Hepatocyte (in vitro differentiated cells): ENCODE results near the gene PSMC2. TPM values are rescaled to one million over a fixed set of nuclear protein-coding genes. Genes with fewer than 3 reads are reported as not detected.

Source experiments
- DNase-seq: peaks from one replicate; pipeline ENCODE4 v3.0.0-alpha.2; 2016; ENCODE audit warnings: low spot score
- H2AFZ ChIP-seq: fragments of 200-600 bp; sonication (generic); 2 replicates; pipeline ENCODE4 v1.6.0; 2016; ENCODE audit warnings: antibody characterized with exemption, mild to moderate bottlenecking
- H3K27ac ChIP-seq: fragments of 200-600 bp; sonication (generic); 2 replicates; pipeline ENCODE4 v1.5.1; 2016; ENCODE audit warnings: mild to moderate bottlenecking
- H3K27me3 ChIP-seq: fragments of 200-600 bp; sonication (generic); 2 replicates; pipeline ENCODE4 v1.6.1; 2016
- H3K36me3 ChIP-seq: fragments of 200-600 bp; sonication (generic); replicated peaks from 2 replicates; pipeline ENCODE4 v1.5.1; 2016; ENCODE audit warnings: low read depth; ENCODE audit not compliant: insufficient read depth
- H3K4me1 ChIP-seq: fragments of 200-600 bp; sonication (generic); 2 replicates; pipeline ENCODE4 v1.5.1; 2016; ENCODE audit warnings: mild to moderate bottlenecking, moderate library complexity; ENCODE audit not compliant: insufficient read depth
- H3K4me2 ChIP-seq: fragments of 200-600 bp; sonication (generic); 2 replicates; pipeline ENCODE4 v1.6.0; 2016
- H3K4me3 ChIP-seq: fragments of 200-600 bp; sonication (generic); 2 replicates; pipeline ENCODE4 v1.5.1; 2016; ENCODE audit warnings: mild to moderate bottlenecking
- H3K79me2 ChIP-seq: fragments of 200-600 bp; sonication (generic); 2 replicates; pipeline ENCODE4 v1.6.0; 2017; ENCODE audit warnings: mild to moderate bottlenecking
- H3K9me2 ChIP-seq: fragments of 200-600 bp; sonication (generic); replicated peaks from 2 replicates; pipeline ENCODE4 v1.6.0; 2017; ENCODE audit warnings: mild to moderate bottlenecking; ENCODE audit not compliant: insufficient read depth
- H3K9me3 ChIP-seq: fragments of 200-600 bp; sonication (generic); 2 replicates; pipeline ENCODE4 v1.5.1; 2016; ENCODE audit warnings: low read depth, mild to moderate bottlenecking
- H4K20me1 ChIP-seq: fragments of 200-600 bp; sonication (generic); 2 replicates; pipeline ENCODE4 v1.6.0; 2016; ENCODE audit warnings: mild to moderate bottlenecking; ENCODE audit not compliant: insufficient read depth, poor library complexity, severe bottlenecking
- CTCF ChIP-seq: fragments of 200-600 bp; sonication (generic); IDR thresholded peaks from 2 replicates; pipeline ENCODE4 v1.5.1; 2016; ENCODE audit warnings: antibody characterized with exemption, mild to moderate bottlenecking; ENCODE audit not compliant: poor library complexity
- EZH2 ChIP-seq: fragments of 200-600 bp; sonication (generic); IDR thresholded peaks from 2 replicates; pipeline ENCODE4 v1.6.1; 2016; ENCODE audit warnings: antibody characterized with exemption, mild to moderate bottlenecking, borderline replicate concordance
- EZH2phosphoT487 ChIP-seq: fragments of 200-600 bp; sonication (generic); IDR thresholded peaks from one replicate; pipeline ENCODE4 v1.6.1; 2018; ENCODE audit warnings: antibody characterized with exemption, mild to moderate bottlenecking, low read depth, moderate library complexity; ENCODE audit not compliant: unreplicated experiment, severe bottlenecking
- WGBS: methylation state at CpG from one replicate; pipeline ENCODE4 v1.1.6; 2016; ENCODE audit warnings: low lambda C conversion rate; ENCODE audit errors: missing lambda C conversion rate; 5-methylcytosine and 5-hydroxymethylcytosine counted together
- polyA plus RNA-seq: library from polyadenylated mRNA; unstranded; fragments of >200 nt; fragmentation: Nextera tagmentation; extraction: Ambion mirVana; gene quantifications from 2 replicates; pipeline ENCODE4 v1.2.1, GENCODE V29; 2016
- total RNA-seq: library from RNA; depleted of rRNA; stranded (reverse); fragments of >200 nt; gene quantifications from 2 replicates; pipeline ENCODE4 v1.2.3, GENCODE V29; 2014

The PSMC2 gene
- total and polyA plus RNA-seq, 2 experiments from 2014 or later = 138 to 158 TPM

- H2AFZ ChIP-seq = no peak overlapping the region
- TF ChIP-seq CTCF (no peak), EZH2 (no peak), EZH2phosphoT487 (no peak)
Measured at GRCh38 chr7:103338864-103339263, 8.6 kb upstream of the PSMC2 start.

GRCh38 chr7:103341466-103341865 lies 6.0 kb upstream of the PSMC2 start:
- WGBS = 90% methylated on average over 2 of the region's 2 CpGs
- Histone ChIP-seq H3K4me3 (no peak overlapping the region), H3K4me1 (peaks cover 11% of the 10 kb centered on the region), H2AFZ (no peak overlapping the region), H3K79me2 (peaks cover 70% of the 10 kb centered on the region), H3K27ac (no peak overlapping the region), H3K4me2 (no peak overlapping the region), H3K36me3 (peaks cover 3% of the 10 kb centered on the region), H3K9me3 (no peaks in the 10 kb centered on the region), H3K9me2 (no peaks in the 10 kb centered on the region), H3K27me3 (no peaks in the 10 kb centered on the region), H4K20me1 (no peaks in the 10 kb centered on the region)
- no peak for DNase-seq
- TF ChIP-seq EZH2phosphoT487 (no peak), EZH2 (no peak), CTCF (no peak)

More at GRCh38 chr7:103338864-103339263, 8.6 kb upstream of the PSMC2 start:
- H3K79me2 ChIP-seq = peaks cover 64% of the 10 kb centered on the region
- H3K4me3 ChIP-seq = no peak overlapping the region
- no peaks in the 10 kb centered on the region for H3K9me2 ChIP-seq
- no peak overlapping the region for H3K27ac ChIP-seq
- H3K9me3 ChIP-seq = no peaks in the 10 kb centered on the region
- no peaks in the 10 kb centered on the region for H3K27me3 ChIP-seq
- H3K36me3 ChIP-seq = peaks cover 3% of the 10 kb centered on the region
- no peak for DNase-seq
- no peak overlapping the region for H3K4me2 ChIP-seq
- 96% methylated on average over 2 of the region's 2 CpGs for WGBS
- peaks cover 11% of the 10 kb centered on the region for H3K4me1 ChIP-seq
- H4K20me1 ChIP-seq = no peaks in the 10 kb centered on the region

GRCh38 chr7:103343332-103343731 lies 4.1 kb upstream of the PSMC2 start:
- TF ChIP-seq EZH2 (no peak), EZH2phosphoT487 (no peak), CTCF (no peak)
- H3K9me3 ChIP-seq = no peaks in the 10 kb centered on the region
- H3K36me3 ChIP-seq = no peaks in the 10 kb centered on the region
- peaks cover 68% of the 10 kb centered on the region for H3K79me2 ChIP-seq
- DNase-seq = no peak
- peak overlapping the region; percentile 78 for H3K4me3 ChIP-seq
- peaks cover 3% of the 10 kb centered on the region for H4K20me1 ChIP-seq
- H3K4me2 ChIP-seq = peak overlapping the region; percentile 78
- H3K27me3 ChIP-seq = no peaks in the 10 kb centered on the region
- peak overlapping the region; percentile 97 for H2AFZ ChIP-seq
- peaks cover 11% of the 10 kb centered on the region for H3K4me1 ChIP-seq
- H3K27ac ChIP-seq = peak overlapping the region; percentile 95
- H3K9me2 ChIP-seq = no peaks in the 10 kb centered on the region
